IMR-90 (cell line): ENCODE results near the gene KRTAP5-3. TPM values are rescaled to one million over a fixed set of nuclear protein-coding genes. Genes with fewer than 3 reads are reported as not detected.

Experiments used
- ATAC-seq: fragments of 200-7000 bp; cut with Tn5 transposase; 2 replicates; pipeline ENCODE4 v1.9.1; 2020; ENCODE audit warnings: low read depth, mild to moderate bottlenecking, moderate library complexity
- BruUV-seq: library from RNA; stranded (reverse); fragments of 400-500 nt; replicated peaks from 2 replicates; lab custom pipeline; 2021; lab: Mats Ljungman, UMichigan
- CTCF ChIA-PET: fragments of 300-600 bp; formaldehyde crosslinking; extraction: SDS; loops from one replicate; lab custom pipeline; 2021; ENCODE audit warnings: antibody characterized with exemption; lab: Yijun Ruan, JAX
- POLR2A ChIA-PET: fragments of 300-600 bp; sonication (Branson Sonifier 250); formaldehyde crosslinking; loops from one replicate; lab custom pipeline; 2022; ENCODE audit warnings: antibody characterized with exemption; ENCODE audit not compliant: unreplicated experiment; lab: Charles Lee
- DNase-seq: peaks from one replicate; pipeline ENCODE4 v3.0.0; 2013
- H2AFZ ChIP-seq: replicated peaks from 2 replicates; pipeline ENCODE3; 2013; ENCODE audit warnings: low read length, mild to moderate bottlenecking; ENCODE audit not compliant: poor library complexity
- H2AK5ac ChIP-seq: 2 replicates; pipeline ENCODE4 v1.6.1; 2013; ENCODE audit warnings: low read depth, low read length, inconsistent platforms
- H2AK9ac ChIP-seq: replicated peaks from 2 replicates; pipeline ENCODE3; 2013; ENCODE audit warnings: mild to moderate bottlenecking, low read depth, low read length, moderate library complexity; ENCODE audit not compliant: poor library complexity
- H2BK120ac ChIP-seq: 2 replicates; pipeline ENCODE4 v1.6.1; 2013; ENCODE audit warnings: low read depth, low read length, inconsistent platforms
- H2BK15ac ChIP-seq: 3 replicates; pipeline ENCODE4 v1.6.1; 2013; ENCODE audit warnings: low read depth, low read length, inconsistent platforms
- H2BK20ac ChIP-seq: 2 replicates; pipeline ENCODE4 v1.6.1; 2013; ENCODE audit warnings: low read depth, mild to moderate bottlenecking, inconsistent platforms, low read length, moderate library complexity
- H2BK5ac ChIP-seq: 2 replicates; pipeline ENCODE4 v1.6.1; 2013; ENCODE audit warnings: mild to moderate bottlenecking, low read depth, low read length, inconsistent platforms; ENCODE audit not compliant: poor library complexity, severe bottlenecking
- H3K14ac ChIP-seq: replicated peaks from 2 replicates; pipeline ENCODE4 v1.6.1; 2013; ENCODE audit warnings: low read depth, low read length, inconsistent platforms
- H3K18ac ChIP-seq: 2 replicates; pipeline ENCODE4 v1.6.1; 2013; ENCODE audit warnings: low read depth, low read length, control low read depth
- H3K23ac ChIP-seq: 2 replicates; pipeline ENCODE4 v1.6.1; 2013; ENCODE audit warnings: low read depth, low read length, inconsistent platforms
- H3K27ac ChIP-seq: 2 replicates; pipeline ENCODE4 v1.5.1; 2013; ENCODE audit warnings: mild to moderate bottlenecking, control low read depth, low read length; ENCODE audit not compliant: insufficient read depth
- H3K27me3 ChIP-seq: 2 replicates; pipeline ENCODE4 v1.6.1; 2013; ENCODE audit warnings: low read length; ENCODE audit not compliant: control insufficient read depth, insufficient read depth
- H3K36me3 ChIP-seq: 2 replicates; pipeline ENCODE4 v1.6.1; 2013; ENCODE audit warnings: low read length, mixed read lengths; ENCODE audit not compliant: control insufficient read depth, insufficient read depth
- H3K4ac ChIP-seq: 2 replicates; pipeline ENCODE4 v1.6.1; 2013; ENCODE audit warnings: low read depth, low read length, inconsistent platforms
- H3K4me1 ChIP-seq: 2 replicates; pipeline ENCODE4 v1.6.1; 2013; ENCODE audit warnings: low read length, mixed read lengths; ENCODE audit not compliant: control insufficient read depth, insufficient read depth
- H3K4me2 ChIP-seq: 2 replicates; pipeline ENCODE4 v1.6.1; 2013; ENCODE audit warnings: low read depth, mild to moderate bottlenecking, control low read depth, low read length, moderate library complexity
- H3K4me3 ChIP-seq: 2 replicates; pipeline ENCODE4 v1.5.1; 2013; ENCODE audit warnings: low read depth, mild to moderate bottlenecking, control low read depth, low read length, moderate library complexity; ENCODE audit not compliant: insufficient read depth
- H3K56ac ChIP-seq: 2 replicates; pipeline ENCODE4 v1.6.1; 2013; ENCODE audit warnings: low read length, inconsistent platforms; ENCODE audit not compliant: insufficient read depth; ENCODE audit errors: extremely low read depth
- H3K79me1 ChIP-seq, 2 experiments: 2 replicates each; pipeline ENCODE4 v1.6.1; 2013; ENCODE audit warnings: low read length in 2 of 2, inconsistent platforms in 1 of 2, low read depth in 1 of 2
- H3K9ac ChIP-seq: 2 replicates; pipeline ENCODE4 v1.6.1; 2013; ENCODE audit warnings: low read depth, low read length, control low read depth
- H3K9me1 ChIP-seq: 2 replicates; pipeline ENCODE4 v1.6.1; 2013; ENCODE audit warnings: low read length, inconsistent platforms; ENCODE audit not compliant: insufficient read depth
- H3K9me3 ChIP-seq: 2 replicates; pipeline ENCODE4 v1.6.1; 2013; ENCODE audit warnings: low read length; ENCODE audit not compliant: control insufficient read depth, insufficient read depth
- H4K20me1 ChIP-seq: 2 replicates; pipeline ENCODE4 v1.6.1; 2013; ENCODE audit warnings: low read length, inconsistent platforms; ENCODE audit not compliant: insufficient read depth
- H4K5ac ChIP-seq: 2 replicates; pipeline ENCODE4 v1.6.1; 2013; ENCODE audit warnings: mild to moderate bottlenecking, low read depth, low read length, control low read depth
- H4K8ac ChIP-seq, 2 experiments: 2 replicates each; pipeline ENCODE4 v1.6.1; 2013; ENCODE audit warnings: low read depth in 2 of 2, low read length in 2 of 2, control low read depth in 1 of 2, inconsistent platforms in 1 of 2
- H4K91ac ChIP-seq: 2 replicates; pipeline ENCODE4 v1.6.1; 2013; ENCODE audit warnings: low read depth, low read length, inconsistent platforms; ENCODE audit not compliant: insufficient read depth
- BHLHE40 ChIP-seq: fragments of 150-350 bp; IDR thresholded peaks from 2 replicates; pipeline ENCODE4 v1.6.1; 2016; ENCODE audit warnings: mild to moderate bottlenecking, low read depth, low read length
- CEBPB ChIP-seq: IDR thresholded peaks from 2 replicates; pipeline ENCODE4 v1.6.1; 2012; ENCODE audit warnings: low read depth, low read length, improper control_type of control experiment
- CHD1 ChIP-seq: IDR thresholded peaks from 2 replicates; pipeline ENCODE4 v1.6.1; 2012; ENCODE audit warnings: low read depth, low read length, improper control_type of control experiment
- CTCF ChIP-seq: conservative IDR thresholded peaks from 2 replicates; pipeline ENCODE4 v1.5.1; 2012; ENCODE audit warnings: mild to moderate bottlenecking, low read depth, low read length, improper control_type of control experiment
- FOS ChIP-seq: fragments of 150-350 bp; IDR thresholded peaks from 2 replicates; pipeline ENCODE4 v1.6.1; 2016; ENCODE audit warnings: low read depth, low read length
- MAFK ChIP-seq: IDR thresholded peaks from 2 replicates; pipeline ENCODE4 v1.6.1; 2012; ENCODE audit warnings: low read depth, low read length, improper control_type of control experiment
- MAZ ChIP-seq: IDR thresholded peaks from 2 replicates; pipeline ENCODE4 v1.6.1; 2012; ENCODE audit warnings: low read depth, mild to moderate bottlenecking, low read length, improper control_type of control experiment, moderate library complexity, borderline replicate concordance
- MXI1 ChIP-seq: IDR thresholded peaks from 2 replicates; pipeline ENCODE4 v1.6.1; 2012; ENCODE audit warnings: low read depth, mild to moderate bottlenecking, low read length, moderate library complexity, borderline replicate concordance
- NFE2L2 ChIP-seq: fragments of 150-350 bp; IDR thresholded peaks from 2 replicates; pipeline ENCODE4 v1.6.1; 2016; ENCODE audit warnings: low read depth, mild to moderate bottlenecking, low read length
- POLR2A ChIP-seq: IDR thresholded peaks from 2 replicates; pipeline ENCODE4 v1.6.1; 2012; ENCODE audit warnings: mild to moderate bottlenecking, low read depth, low read length
- RAD21 ChIP-seq: IDR thresholded peaks from 2 replicates; pipeline ENCODE4 v1.6.1; 2012; ENCODE audit warnings: low read length, improper control_type of control experiment
- RCOR1 ChIP-seq: IDR thresholded peaks from 2 replicates; pipeline ENCODE4 v1.6.1; 2012; ENCODE audit warnings: mild to moderate bottlenecking, low read length, improper control_type of control experiment; ENCODE audit not compliant: insufficient replicate concordance
- RFX5 ChIP-seq: IDR thresholded peaks from 2 replicates; pipeline ENCODE4 v1.8.0; 2012; ENCODE audit warnings: low read depth, mild to moderate bottlenecking, low read length, moderate library complexity
- SMC3 ChIP-seq: fragments of 150-350 bp; IDR thresholded peaks from 2 replicates; pipeline ENCODE4 v1.6.1; 2016; ENCODE audit warnings: low read depth, mild to moderate bottlenecking, antibody characterized with exemption, low read length, moderate library complexity
- WGBS, 2 experiments: methylation state at CpG; one replicate each; pipeline versions ENCODE4 v1.1.5 to v1.1.7; 2013; ENCODE audit warnings: missing lambda C conversion rate in 2 of 2; ENCODE audit not compliant: insufficient read length in 1 of 2; ENCODE audit errors: extremely low coverage in 2 of 2; 5-methylcytosine and 5-hydroxymethylcytosine counted together
- dilution Hi-C: fragments of 300-500 bp; cut with HindIII; formaldehyde crosslinking; loops from one replicate; pipeline ENCODE4 v1.14.3; 2018; ENCODE audit warnings: low sequenced_read_pairs; ENCODE audit not compliant: unreplicated experiment
- in situ Hi-C: fragments of 300-500 bp; cut with MboI; formaldehyde crosslinking; loops from 3 replicates; pipeline ENCODE4 v1.14.3; 2019; ENCODE audit warnings: low sequenced_read_pairs, inconsistent platforms, mixed read lengths
- intact Hi-C: fragments of 100-400 bp; cut with micrococcal nuclease; formaldehyde crosslinking; loops from 2 replicates; pipeline ENCODE4 v1.10.0; 2022
- polyA plus RNA-seq, 3 experiments: library from polyadenylated mRNA; depleted of rRNA; stranded (reverse); fragments of >200 nt; gene quantifications; 2 replicates each; pipeline ENCODE4 v1.2.3, GENCODE V29; 2012; ENCODE audit warnings: low replicate concordance in 1 of 3
- total RNA-seq: library from RNA; depleted of rRNA; stranded (reverse); fragments of >200 nt; gene quantifications from 2 replicates; pipeline ENCODE4 v1.2.3, GENCODE V29; 2012
- TF ChIP-seq, protein P1 (sequence below): fragments of 150-350 bp; IDR thresholded peaks from 2 replicates; pipeline ENCODE4 v1.6.1; 2016; ENCODE audit warnings: low read depth, mild to moderate bottlenecking, low read length, moderate library complexity, borderline replicate concordance
- TF ChIP-seq, protein P2 (sequence below): fragments of 150-350 bp; IDR thresholded peaks from 2 replicates; pipeline ENCODE4 v1.6.1; 2017; ENCODE audit warnings: mild to moderate bottlenecking, antibody characterized with exemption, low read length, low read depth

The KRTAP5-3 gene
- total and polyA plus RNA-seq, 2 of the 4 experiments (the other 2 are of a cell fraction) = not detected

- Histone ChIP-seq H3K27me3 (peaks cover 34% of the 10 kb centered on the region), H3K9me1 (no peaks in the 10 kb centered on the region), H2AK9ac (no peak overlapping the region), H2BK5ac (no peak overlapping the region), H3K14ac (no peak overlapping the region), H4K5ac (no peak overlapping the region), H3K23ac (no peak overlapping the region), H2AFZ (no peak overlapping the region), H3K18ac (no peak overlapping the region), H4K20me1 (no peaks in the 10 kb centered on the region), H4K91ac (no peak overlapping the region), H3K4ac (no peak overlapping the region), H2AK5ac (no peak overlapping the region), H3K4me2 (no peak overlapping the region), H3K4me1 (no peaks in the 10 kb centered on the region), H3K27ac (no peak overlapping the region), H3K56ac (no peak overlapping the region), H3K79me1 (no peaks in the 10 kb centered on the region), H2BK120ac (no peak overlapping the region), H3K9ac (no peak overlapping the region), H3K36me3 (no peaks in the 10 kb centered on the region), H2BK20ac (no peak overlapping the region), H3K4me3 (no peak overlapping the region), H3K9me3 (no peaks in the 10 kb centered on the region), H2BK15ac (no peak overlapping the region), H4K8ac (no peak overlapping the region)
- dilution Hi-C loops = no loop called here
- POLR2A ChIA-PET = no interaction called here
- DNase-seq = no peak
- WGBS, 2 experiments = 72% methylated on average over 4 of the region's 6 CpGs; no CpG with 5 or more reads in 1 of the 2 experiments
- BruUV-seq = no TSS peak
- CTCF ChIA-PET = interaction anchor here (1.0 kb wide), 2 partner anchors 13 to 15 kb away, joined by 3 read pairs; no protein-coding TSS in a partner anchor
- in situ Hi-C loops = no loop called here
- intact Hi-C loops = no loop called here
- ATAC-seq = no peak
- TF ChIP-seq POLR2A (no peak), MXI1 (no peak), BHLHE40 (no peak), CTCF (no peak), CEBPB (no peak), RFX5 (no peak), RAD21 (no peak), RCOR1 (no peak), NFE2L2 (no peak), FOS (no peak), MAZ (no peak), SMC3 (no peak), MAFK (no peak), CHD1 (no peak)
- TF ChIP-seq, protein P1, sequence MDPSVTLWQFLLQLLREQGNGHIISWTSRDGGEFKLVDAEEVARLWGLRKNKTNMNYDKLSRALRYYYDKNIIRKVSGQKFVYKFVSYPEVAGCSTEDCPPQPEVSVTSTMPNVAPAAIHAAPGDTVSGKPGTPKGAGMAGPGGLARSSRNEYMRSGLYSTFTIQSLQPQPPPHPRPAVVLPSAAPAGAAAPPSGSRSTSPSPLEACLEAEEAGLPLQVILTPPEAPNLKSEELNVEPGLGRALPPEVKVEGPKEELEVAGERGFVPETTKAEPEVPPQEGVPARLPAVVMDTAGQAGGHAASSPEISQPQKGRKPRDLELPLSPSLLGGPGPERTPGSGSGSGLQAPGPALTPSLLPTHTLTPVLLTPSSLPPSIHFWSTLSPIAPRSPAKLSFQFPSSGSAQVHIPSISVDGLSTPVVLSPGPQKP = no peak
- TF ChIP-seq, protein P2, sequence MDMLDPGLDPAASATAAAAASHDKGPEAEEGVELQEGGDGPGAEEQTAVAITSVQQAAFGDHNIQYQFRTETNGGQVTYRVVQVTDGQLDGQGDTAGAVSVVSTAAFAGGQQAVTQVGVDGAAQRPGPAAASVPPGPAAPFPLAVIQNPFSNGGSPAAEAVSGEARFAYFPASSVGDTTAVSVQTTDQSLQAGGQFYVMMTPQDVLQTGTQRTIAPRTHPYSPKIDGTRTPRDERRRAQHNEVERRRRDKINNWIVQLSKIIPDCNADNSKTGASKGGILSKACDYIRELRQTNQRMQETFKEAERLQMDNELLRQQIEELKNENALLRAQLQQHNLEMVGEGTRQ = no peak
Measured at GRCh38 chr11:1589996-1590395, 18.3 kb downstream of the KRTAP5-3 start.
